Esophagus muscularis mucosa (tissue), 4 donors: ENCODE measurements around the gene MAP1LC3B2. TPM values are rescaled to one million over a fixed set of nuclear protein-coding genes. Genes with fewer than 3 reads are reported as not detected.

Experiments used
- DNase-seq: peaks from one replicate; pipeline ENCODE4 v3.0.0-alpha.2; 2017; ENCODE audit errors: extremely low spot score
- H3K27ac ChIP-seq, 4 donors: fragments of 200-600 bp; sonication (generic); replicated peaks in 1 of 4; 1 replicate in 3 of 4; 2 replicates in 1 of 4; pipeline ENCODE4 v1.5.1; 2016 to 2019; ENCODE audit warnings: mild to moderate bottlenecking in 1 of 4
- H3K27me3 ChIP-seq, 4 donors: fragments of 200-600 bp; sonication (generic); one replicate each; pipeline versions ENCODE4 v1.5.1 to v1.6.0; 2016 to 2019
- H3K36me3 ChIP-seq, 4 donors: fragments of 200-600 bp; sonication (generic); one replicate each; pipeline ENCODE4 v1.5.1; 2016 to 2019
- H3K4me1 ChIP-seq, 4 donors: fragments of 200-600 bp; sonication (generic); one replicate each; pipeline ENCODE4 v1.5.1; 2016 to 2019
- H3K4me3 ChIP-seq, 4 donors: fragments of 200-600 bp; sonication (generic); 1 replicate in 2 of 4; 2 replicates in 2 of 4; pipeline ENCODE4 v1.5.1; 2016 to 2019; ENCODE audit warnings: mild to moderate bottlenecking in 4 of 4, moderate library complexity in 1 of 4
- H3K9me3 ChIP-seq, 4 donors: fragments of 200-600 bp; sonication (generic); 1 replicate in 3 of 4; 2 replicates in 1 of 4; pipeline ENCODE4 v1.5.1; 2016 to 2019
- EP300 ChIP-seq: sonication (generic); formaldehyde crosslinking; IDR thresholded peaks from one replicate; pipeline ENCODE4 v1.6.1; 2017; ENCODE audit warnings: antibody characterized with exemption
- POLR2A ChIP-seq: fragments of 450-650 bp; IDR thresholded peaks from one replicate; pipeline ENCODE4 v1.6.1; 2017; ENCODE audit warnings: antibody characterized with exemption, moderate library complexity, mild to moderate bottlenecking, low read depth
- POLR2AphosphoS5 ChIP-seq, 2 donors: sonication (generic); formaldehyde crosslinking; IDR thresholded peaks; one replicate each; pipeline ENCODE4 v1.6.1; 2017; ENCODE audit warnings: antibody characterized with exemption in 2 of 2
- WGBS: methylation state at CpG from one replicate; pipeline ENCODE4 v1.1.5; 2018; 5-methylcytosine and 5-hydroxymethylcytosine counted together
- intact Hi-C: fragments of 100-400 bp; cut with DNase I; formaldehyde crosslinking; loops from one replicate; pipeline ENCODE4 v1.15.1; 2023
- total RNA-seq, 4 donors: library from RNA; depleted of rRNA; stranded (reverse); fragments of >200 nt; gene quantifications; one replicate each; pipeline versions ENCODE4 v1.1.0 to v1.2.1, GENCODE V29; 2016
- TF ChIP-seq, protein P1 (sequence below), 3 experiments: fragments of 200-600 bp in 2 of 3; fragments of 450-650 bp in 1 of 3; sonication (generic) in 2 of 3; IDR thresholded peaks; one replicate each; pipeline ENCODE4 v1.5.1; 2017 to 2019; ENCODE audit warnings: antibody characterized with exemption in 3 of 3, mild to moderate bottlenecking in 2 of 3, moderate library complexity in 1 of 3

Gene MAP1LC3B2
- total RNA-seq, result 1 to 10 TPM in 2 of 4 donors, under 1 TPM in 1, not detected in 1; 0.83 to 3.0 (median 1.8) TPM

GRCh38 chr12:116559162-116559935, at the start of gene MAP1LC3B2:
Gene MAP1LC3B2 (plus strand): TSS chr12:116559381. CDS start chr12:116575943, 16,562 bp downstream.
- TF ChIP-seq POLR2AphosphoS5 (IDR thresholded peaks at IDR 0.05) (no peak), EP300 (no peak), POLR2A (no peak)
- TF ChIP-seq, protein P1, sequence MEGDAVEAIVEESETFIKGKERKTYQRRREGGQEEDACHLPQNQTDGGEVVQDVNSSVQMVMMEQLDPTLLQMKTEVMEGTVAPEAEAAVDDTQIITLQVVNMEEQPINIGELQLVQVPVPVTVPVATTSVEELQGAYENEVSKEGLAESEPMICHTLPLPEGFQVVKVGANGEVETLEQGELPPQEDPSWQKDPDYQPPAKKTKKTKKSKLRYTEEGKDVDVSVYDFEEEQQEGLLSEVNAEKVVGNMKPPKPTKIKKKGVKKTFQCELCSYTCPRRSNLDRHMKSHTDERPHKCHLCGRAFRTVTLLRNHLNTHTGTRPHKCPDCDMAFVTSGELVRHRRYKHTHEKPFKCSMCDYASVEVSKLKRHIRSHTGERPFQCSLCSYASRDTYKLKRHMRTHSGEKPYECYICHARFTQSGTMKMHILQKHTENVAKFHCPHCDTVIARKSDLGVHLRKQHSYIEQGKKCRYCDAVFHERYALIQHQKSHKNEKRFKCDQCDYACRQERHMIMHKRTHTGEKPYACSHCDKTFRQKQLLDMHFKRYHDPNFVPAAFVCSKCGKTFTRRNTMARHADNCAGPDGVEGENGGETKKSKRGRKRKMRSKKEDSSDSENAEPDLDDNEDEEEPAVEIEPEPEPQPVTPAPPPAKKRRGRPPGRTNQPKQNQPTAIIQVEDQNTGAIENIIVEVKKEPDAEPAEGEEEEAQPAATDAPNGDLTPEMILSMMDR (IDR thresholded peaks at IDR 0.05), result no peak
- 56% methylated on average over 19 of the region's 19 CpGs for WGBS
- no peak within 1 kb of the TSS for H3K4me3 ChIP-seq
- DNase-seq, result no peak
- H3K4me1 ChIP-seq, result peaks cover 0 to 11% (median 7%) of the 10 kb centered on the region in 4 donors
- H3K27ac ChIP-seq, result peak within 1 kb of the TSS in 3 of 4 donors; percentile 17 to 46 (median 30)
- peaks cover 0 to 10% (median 2%) of the 10 kb centered on the region in 4 donors for H3K9me3 ChIP-seq
- H3K36me3 ChIP-seq, result no peaks in the 10 kb centered on the region
- intact Hi-C loops, result no loop called here
- no peaks in the 10 kb centered on the region for H3K27me3 ChIP-seq

DNA sequence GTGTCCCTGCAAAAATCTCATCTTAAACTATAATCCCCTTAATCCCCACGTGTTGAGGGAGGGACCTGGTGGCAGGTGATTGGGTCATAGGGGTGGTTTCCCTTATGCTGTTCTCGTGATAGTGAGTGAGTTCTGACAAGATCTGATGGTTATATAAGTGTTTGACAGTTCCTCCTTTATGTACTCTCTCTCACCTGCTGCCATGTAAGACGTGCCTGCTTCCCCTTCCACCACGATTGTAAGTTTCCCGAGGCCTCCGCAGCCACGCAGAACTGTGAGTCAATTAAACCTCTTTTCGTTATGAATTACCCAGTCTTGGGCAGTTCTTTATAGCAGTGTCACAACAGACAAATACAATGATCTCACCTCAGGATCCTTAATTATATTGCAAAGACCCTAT, 45.2 kb upstream of the MAP1LC3B2 start:
- intact Hi-C loops, result no loop called here
- Histone ChIP-seq H3K4me1 (peaks cover 0 to 3% (median under 1%) of the 10 kb centered on the region in 4 donors), H3K27me3 (no peaks in the 10 kb centered on the region), H3K9me3 (no peaks in the 10 kb centered on the region), H3K36me3 (no peaks in the 10 kb centered on the region), H3K27ac (no peak overlapping the region), H3K4me3 (no peak overlapping the region)
- no peak for DNase-seq
- no peak for TF ChIP-seq EP300
- TF ChIP-seq POLR2AphosphoS5 (IDR thresholded peaks at IDR 0.05), result no peak
- TF ChIP-seq, protein P1 (IDR thresholded peaks at IDR 0.05), result no peak
- no peak for TF ChIP-seq POLR2A
- WGBS, result 92% methylated on average over 8 of the region's 8 CpGs

DNA sequence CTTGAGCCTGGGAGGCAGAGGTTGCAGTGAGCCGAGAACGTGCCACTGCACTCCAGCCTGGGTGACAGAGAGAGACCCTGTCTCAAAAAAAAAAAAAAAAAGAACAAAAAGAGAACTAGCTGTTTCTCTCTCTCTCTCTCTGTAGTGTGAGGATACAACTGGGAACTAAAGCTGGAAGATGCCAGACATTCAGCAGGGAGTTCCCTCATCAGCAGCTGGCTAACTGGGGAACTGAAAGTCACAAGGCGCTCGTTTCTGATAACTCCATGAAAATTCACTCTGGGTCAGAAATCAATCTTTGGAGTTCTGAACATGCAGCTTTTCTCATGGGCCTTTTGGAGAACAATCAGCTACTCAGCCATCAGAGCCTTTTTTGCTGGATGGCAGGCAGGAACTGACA, 43.5 kb upstream of the MAP1LC3B2 start:
- 69% methylated on average over 4 of the region's 4 CpGs for WGBS
- TF ChIP-seq EP300, result no peak
- TF ChIP-seq POLR2A, result no peak
- TF ChIP-seq, protein P1 (IDR thresholded peaks at IDR 0.05), result no peak
- no peak for TF ChIP-seq POLR2AphosphoS5 (IDR thresholded peaks at IDR 0.05)
- no peaks in the 10 kb centered on the region for H3K4me1 ChIP-seq
- no peak overlapping the region for H3K4me3 ChIP-seq
- intact Hi-C loops, result no loop called here
- no peaks in the 10 kb centered on the region for H3K9me3 ChIP-seq
- no peaks in the 10 kb centered on the region for H3K27me3 ChIP-seq
- no peak overlapping the region for H3K27ac ChIP-seq
- no peaks in the 10 kb centered on the region for H3K36me3 ChIP-seq
- no peak for DNase-seq

GRCh38 chr12:116516657-116517056, 42.5 kb upstream of the MAP1LC3B2 start:
- TF ChIP-seq EP300 (no peak), POLR2A (no peak)
- Histone ChIP-seq H3K27ac (no peak overlapping the region), H3K4me1 (no peaks in the 10 kb centered on the region), H3K4me3 (no peak overlapping the region), H3K9me3 (no peaks in the 10 kb centered on the region), H3K27me3 (no peaks in the 10 kb centered on the region), H3K36me3 (no peaks in the 10 kb centered on the region)
- no peak for DNase-seq
- 94% methylated on average over 11 of the region's 11 CpGs for WGBS
- intact Hi-C loops, result no loop called here

DNA sequence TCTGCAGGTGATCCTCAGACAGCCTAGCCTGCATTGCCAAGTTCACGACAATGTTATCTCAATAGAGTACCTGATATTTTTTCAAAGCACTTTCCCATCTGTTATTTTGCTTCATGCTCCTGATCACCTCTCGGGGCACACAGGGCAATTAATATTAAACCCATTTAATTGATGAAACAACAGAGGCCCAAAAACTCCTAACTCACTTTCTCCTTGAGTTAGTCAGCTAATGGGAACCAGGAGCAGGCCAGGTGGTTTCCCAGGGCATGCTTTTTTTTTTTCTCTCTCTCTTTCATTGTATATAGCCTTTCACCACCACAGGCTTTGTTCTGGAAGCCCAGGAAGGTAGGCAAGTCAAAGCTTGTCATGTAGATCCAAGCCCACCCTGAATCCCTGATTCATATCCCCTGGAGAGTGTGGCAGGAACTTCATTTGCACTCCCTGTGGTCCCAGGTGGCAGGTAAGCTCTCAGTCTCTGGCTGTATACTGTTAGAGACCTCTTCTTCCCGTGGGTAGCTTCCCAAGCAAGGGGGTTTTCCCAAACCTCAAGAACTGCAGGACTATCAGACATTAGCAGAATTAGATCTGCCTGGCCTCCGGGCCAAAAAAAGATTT, 41.6 kb upstream of the MAP1LC3B2 start:
- H3K9me3 ChIP-seq, result no peaks in the 10 kb centered on the region
- TF ChIP-seq POLR2AphosphoS5 (IDR thresholded peaks at IDR 0.05) (no peak), POLR2A (no peak), EP300 (no peak)
- TF ChIP-seq, protein P1 (IDR thresholded peaks at IDR 0.05), result no peak
- H3K27ac ChIP-seq, result no peak overlapping the region
- H3K4me3 ChIP-seq, result no peak overlapping the region
- no peaks in the 10 kb centered on the region for H3K27me3 ChIP-seq
- intact Hi-C loops, result no loop called here
- no peaks in the 10 kb centered on the region for H3K4me1 ChIP-seq
- H3K36me3 ChIP-seq, result no peaks in the 10 kb centered on the region
- no peak for DNase-seq
- WGBS, result 91% methylated on average over 4 of the region's 4 CpGs
